Suprapubic skin (tissue), 4 donors: Measurements from ENCODE around the gene FRY.

Experiments
- POLR2A ChIP-seq, 2 donors: fragments of 450-650 bp; IDR thresholded peaks; one replicate each; pipeline ENCODE4 v1.6.1; 2017; ENCODE audit warnings: antibody characterized with exemption in 2 of 2, mild to moderate bottlenecking in 2 of 2, moderate library complexity in 2 of 2
- POLR2AphosphoS5 ChIP-seq, 3 donors: sonication (generic); formaldehyde crosslinking; IDR thresholded peaks; one replicate each; pipeline ENCODE4 v1.6.1; 2017; ENCODE audit warnings: antibody characterized with exemption in 3 of 3
- TF ChIP-seq, protein P1 (sequence below), 2 donors: fragments of 200-600 bp in 1 of 2; fragments of 450-650 bp in 1 of 2; sonication (generic) in 1 of 2; IDR thresholded peaks; one replicate each; pipeline ENCODE4 v1.5.1; 2016 to 2019; ENCODE audit warnings: antibody characterized with exemption in 2 of 2, mild to moderate bottlenecking in 1 of 2, moderate library complexity in 1 of 2

DNA sequence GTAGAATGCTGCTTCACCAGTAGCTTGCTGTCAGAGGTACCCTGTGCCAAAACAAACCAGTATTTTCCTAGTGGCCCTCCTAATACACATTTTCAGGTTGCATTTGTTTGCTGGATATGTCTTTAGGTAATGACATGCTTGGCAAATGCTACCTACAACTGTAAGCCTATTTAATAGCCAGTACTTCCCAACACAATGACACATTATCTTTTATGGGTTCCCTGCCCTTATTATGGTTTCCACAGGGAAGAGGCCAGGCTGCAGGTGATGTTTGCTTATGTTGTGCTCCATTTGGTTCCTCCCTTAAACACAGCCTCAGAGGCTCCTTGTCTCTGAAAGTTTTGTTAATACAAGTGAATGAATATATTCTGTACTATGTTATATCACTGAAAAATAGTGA, 24.7 kb downstream of the FRY start:
- TF ChIP-seq POLR2A (IDR thresholded peaks at IDR 0.05) (no peak), POLR2AphosphoS5 (IDR thresholded peaks at IDR 0.05) (no peak)
- TF ChIP-seq, protein P1, sequence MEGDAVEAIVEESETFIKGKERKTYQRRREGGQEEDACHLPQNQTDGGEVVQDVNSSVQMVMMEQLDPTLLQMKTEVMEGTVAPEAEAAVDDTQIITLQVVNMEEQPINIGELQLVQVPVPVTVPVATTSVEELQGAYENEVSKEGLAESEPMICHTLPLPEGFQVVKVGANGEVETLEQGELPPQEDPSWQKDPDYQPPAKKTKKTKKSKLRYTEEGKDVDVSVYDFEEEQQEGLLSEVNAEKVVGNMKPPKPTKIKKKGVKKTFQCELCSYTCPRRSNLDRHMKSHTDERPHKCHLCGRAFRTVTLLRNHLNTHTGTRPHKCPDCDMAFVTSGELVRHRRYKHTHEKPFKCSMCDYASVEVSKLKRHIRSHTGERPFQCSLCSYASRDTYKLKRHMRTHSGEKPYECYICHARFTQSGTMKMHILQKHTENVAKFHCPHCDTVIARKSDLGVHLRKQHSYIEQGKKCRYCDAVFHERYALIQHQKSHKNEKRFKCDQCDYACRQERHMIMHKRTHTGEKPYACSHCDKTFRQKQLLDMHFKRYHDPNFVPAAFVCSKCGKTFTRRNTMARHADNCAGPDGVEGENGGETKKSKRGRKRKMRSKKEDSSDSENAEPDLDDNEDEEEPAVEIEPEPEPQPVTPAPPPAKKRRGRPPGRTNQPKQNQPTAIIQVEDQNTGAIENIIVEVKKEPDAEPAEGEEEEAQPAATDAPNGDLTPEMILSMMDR (IDR thresholded peaks at IDR 0.05), result no peak
